NCI-H526 (cell line): Measurements from ENCODE around the gene NCAPH2.
A peak's percentile ranks its signal among the peaks of the same experiment; 100 is the strongest.

Experiments
- DNase-seq, 2 experiments: peaks; one replicate each; lab custom pipeline; 2025; lab: John Stamatoyannopoulos, UW

NCAPH2 gene

GRCh38 chr22:50490531-50491308 is 17.3 kb upstream of the NCAPH2 start:
- DNase-seq, result no peak

GRCh38 chr22:50497093-50497492 is 10.9 kb upstream of the NCAPH2 start:
- no peak for DNase-seq

GRCh38 chr22:50498322-50498890 is 9.6 kb upstream of the NCAPH2 start:
- DNase-seq, result peak; percentile 69 to 88

GRCh38 chr22:50500452-50500851 is 7.6 kb upstream of the NCAPH2 start:
- no peak for DNase-seq

- no peak for DNase-seq
These were observed 5.9 kb upstream of the NCAPH2 start for GRCh38 chr22:50502096-50502495.

GRCh38 chr22:50502628-50503474 is 5.2 kb upstream of the NCAPH2 start:
- DNase-seq, result no peak

GRCh38 chr22:50503475-50504145 is 4.4 kb upstream of the NCAPH2 start:
- DNase-seq, result no peak

- no peak for DNase-seq
These were observed 3.4 kb upstream of the NCAPH2 start for GRCh38 chr22:50504369-50505211.

- no peak for DNase-seq
These were observed 2.7 kb upstream of the NCAPH2 start for GRCh38 chr22:50505276-50505775.

GRCh38 chr22:50505776-50506610 is 2.0 kb upstream of the NCAPH2 start:
- no peak for DNase-seq

- no peak for DNase-seq
These were observed 1.2 kb upstream of the NCAPH2 start for GRCh38 chr22:50506611-50507420.

GRCh38 chr22:50507421-50507990 is 518 bp upstream of the NCAPH2 start, which contains the start of gene LMF2:
LMF2 (minus strand) TSS chr22:50507702; CDS start chr22:50507675, 27 bp downstream.
- DNase-seq, result no peak

GRCh38 chr22:50508897-50509296 is 873 bp downstream of the NCAPH2 start:
- no peak for DNase-seq

GRCh38 chr22:50513175-50513574 is 5.2 kb downstream of the NCAPH2 start:
- DNase-seq, result no peak

GRCh38 chr22:50516068-50516467 is 8.0 kb downstream of the NCAPH2 start:
- DNase-seq, result no peak

- DNase-seq, result no peak
These were observed 8.9 kb downstream of the NCAPH2 start for GRCh38 chr22:50516891-50517290.

- no peak for DNase-seq
These were observed 9.7 kb downstream of the NCAPH2 start for GRCh38 chr22:50517495-50518260.

GRCh38 chr22:50518606-50519005 is 10.6 kb downstream of the NCAPH2 start:
- DNase-seq, result no peak
